SH-SY5Y (cell line): ENCODE results near the gene GNB4.

Experiments used
- GATA2 ChIP-seq: IDR thresholded peaks from 2 replicates; pipeline ENCODE4 v1.6.1; 2011; ENCODE audit warnings: mild to moderate bottlenecking, low read depth, low read length
- GATA3 ChIP-seq: IDR thresholded peaks from 2 replicates; pipeline ENCODE4 v1.6.1; 2011; ENCODE audit warnings: low read depth, mild to moderate bottlenecking, low read length, moderate library complexity

DNA sequence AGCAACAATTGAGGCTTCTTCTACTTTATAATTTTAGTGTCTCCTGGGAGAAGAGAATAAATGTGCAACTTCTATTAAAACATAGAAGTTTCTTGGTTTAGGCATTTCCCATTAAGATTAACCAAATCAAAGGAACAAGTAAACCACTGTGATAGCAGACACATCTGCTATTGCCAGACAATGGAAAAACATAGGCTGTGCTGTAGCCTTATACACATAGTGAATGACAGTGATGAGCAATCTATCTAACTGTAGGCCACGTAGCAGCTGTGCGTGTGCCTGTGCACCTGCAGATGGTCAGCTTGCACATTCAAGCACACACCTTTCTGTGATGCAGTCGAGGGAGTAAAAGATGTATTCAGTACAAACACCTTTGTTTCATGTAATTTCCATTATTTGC, 32.7 kb downstream of the GNB4 start:
- TF ChIP-seq GATA2, result no peak
- TF ChIP-seq GATA3, result no peak
